OCI-LY3 (cell line): ENCODE results near the gene C22orf39.

Experiments used
- H2AFZ ChIP-seq: fragments of 200-600, 300-600 bp; shearing (Covaris generic); 2 replicates; pipeline ENCODE4 v1.6.0; 2014; ENCODE audit warnings: antibody characterized with exemption, low read depth, low read length
- H3K27ac ChIP-seq: fragments of 200-600, 300-600 bp; sonication (generic); 2 replicates; pipeline ENCODE4 v1.5.1; 2014; ENCODE audit warnings: mild to moderate bottlenecking, low read length, moderate library complexity, mixed read lengths
- H3K27me3 ChIP-seq: fragments of 200-600, 300-600 bp; sonication (generic); 2 replicates; pipeline ENCODE4 v1.6.1; 2014; ENCODE audit warnings: low read depth, low read length, mixed read lengths
- H3K36me3 ChIP-seq: fragments of 200-600, 300-600 bp; sonication (generic); replicated peaks from 2 replicates; pipeline ENCODE3; 2014; ENCODE audit warnings: low read depth, low read length, mixed read lengths
- H3K4me1 ChIP-seq: fragments of 300-600, 200-600 bp; sonication (generic); 2 replicates; pipeline ENCODE4 v1.6.1; 2014; ENCODE audit warnings: low read length, mixed read lengths
- H3K4me2 ChIP-seq: fragments of 200-600, 300-600 bp; sonication (generic); 2 replicates; pipeline ENCODE4 v1.6.1; 2014; ENCODE audit warnings: low read length, mixed read lengths
- H3K4me3 ChIP-seq: fragments of 300-600, 200-600 bp; sonication (generic); 2 replicates; pipeline ENCODE4 v1.5.1; 2014; ENCODE audit warnings: antibody characterized with exemption, mild to moderate bottlenecking, low read length, moderate library complexity
- H3K79me2 ChIP-seq: fragments of 300-600, 200-600 bp; shearing (Covaris generic); 2 replicates; pipeline ENCODE4 v1.6.1; 2014; ENCODE audit warnings: mild to moderate bottlenecking, low read length, mixed read lengths
- H3K9ac ChIP-seq: fragments of 300-600, 200-600 bp; shearing (Covaris generic); 2 replicates; pipeline ENCODE4 v1.6.0; 2014; ENCODE audit warnings: mild to moderate bottlenecking, low read length, moderate library complexity
- H3K9me3 ChIP-seq: fragments of 200-600, 300-600 bp; shearing (Covaris generic); 2 replicates; pipeline ENCODE4 v1.6.1; 2014; ENCODE audit warnings: low read length, mixed read lengths; ENCODE audit not compliant: insufficient read depth
- H4K20me1 ChIP-seq: fragments of 200-600, 300-600 bp; sonication (generic); 2 replicates; pipeline ENCODE4 v1.6.1; 2016; ENCODE audit warnings: low read length, mixed read lengths; ENCODE audit not compliant: insufficient read depth
- EZH2phosphoT487 ChIP-seq: fragments of 200-600 bp; shearing (Covaris generic); IDR thresholded peaks from 2 replicates; pipeline ENCODE4 v1.6.1; 2018; ENCODE audit warnings: antibody characterized with exemption, mixed run types, low read depth
- TF ChIP-seq, protein P1 (sequence below): fragments of 200-600, 300-600 bp; sonication (generic); IDR thresholded peaks from 2 replicates; pipeline ENCODE4 v1.5.1; 2014; ENCODE audit warnings: antibody characterized with exemption, low read length, low read depth

Gene C22orf39

DNA sequence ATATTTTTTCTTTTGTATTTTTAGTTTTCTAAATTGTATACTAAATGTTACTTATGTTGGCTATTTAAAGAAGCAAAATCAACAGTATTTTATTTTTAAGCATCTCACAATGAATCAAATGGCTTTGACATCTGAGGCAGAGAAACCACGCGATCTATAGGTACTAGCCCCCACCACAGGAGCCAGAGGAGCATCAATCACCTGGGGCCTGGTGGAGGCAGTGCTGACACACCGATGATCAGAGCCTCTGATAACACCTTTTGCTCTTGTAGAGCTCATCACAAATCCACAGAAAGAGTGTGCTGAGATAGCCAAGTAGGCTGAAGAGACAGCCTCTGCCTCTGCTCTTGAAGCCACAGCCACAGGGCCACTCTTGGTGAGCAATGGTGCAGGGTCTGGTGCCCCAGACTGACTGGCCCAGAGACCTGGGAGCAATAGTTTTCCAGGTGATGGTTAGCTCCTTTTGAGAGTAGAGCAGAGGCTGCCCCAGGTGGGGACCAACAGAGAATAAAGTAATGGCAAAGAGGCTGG lies 41.2 kb downstream of the C22orf39 start:
- Histone ChIP-seq H3K79me2 (peaks cover 8% of the 10 kb centered on the region), H3K27me3 (no peaks in the 10 kb centered on the region), H4K20me1 (peaks cover 11% of the 10 kb centered on the region; the same call in 1 of the 2 replicates), H2AFZ (no peak overlapping the region), H3K9me3 (no peaks in the 10 kb centered on the region), H3K36me3 (peaks cover 47% of the 10 kb centered on the region), H3K4me3 (no peak overlapping the region), H3K4me1 (peaks cover 8% of the 10 kb centered on the region), H3K27ac (no peak overlapping the region), H3K9ac (no peak overlapping the region), H3K4me2 (no peak overlapping the region)
- no peak for TF ChIP-seq EZH2phosphoT487
- TF ChIP-seq, protein P1, sequence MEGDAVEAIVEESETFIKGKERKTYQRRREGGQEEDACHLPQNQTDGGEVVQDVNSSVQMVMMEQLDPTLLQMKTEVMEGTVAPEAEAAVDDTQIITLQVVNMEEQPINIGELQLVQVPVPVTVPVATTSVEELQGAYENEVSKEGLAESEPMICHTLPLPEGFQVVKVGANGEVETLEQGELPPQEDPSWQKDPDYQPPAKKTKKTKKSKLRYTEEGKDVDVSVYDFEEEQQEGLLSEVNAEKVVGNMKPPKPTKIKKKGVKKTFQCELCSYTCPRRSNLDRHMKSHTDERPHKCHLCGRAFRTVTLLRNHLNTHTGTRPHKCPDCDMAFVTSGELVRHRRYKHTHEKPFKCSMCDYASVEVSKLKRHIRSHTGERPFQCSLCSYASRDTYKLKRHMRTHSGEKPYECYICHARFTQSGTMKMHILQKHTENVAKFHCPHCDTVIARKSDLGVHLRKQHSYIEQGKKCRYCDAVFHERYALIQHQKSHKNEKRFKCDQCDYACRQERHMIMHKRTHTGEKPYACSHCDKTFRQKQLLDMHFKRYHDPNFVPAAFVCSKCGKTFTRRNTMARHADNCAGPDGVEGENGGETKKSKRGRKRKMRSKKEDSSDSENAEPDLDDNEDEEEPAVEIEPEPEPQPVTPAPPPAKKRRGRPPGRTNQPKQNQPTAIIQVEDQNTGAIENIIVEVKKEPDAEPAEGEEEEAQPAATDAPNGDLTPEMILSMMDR: no peak

DNA sequence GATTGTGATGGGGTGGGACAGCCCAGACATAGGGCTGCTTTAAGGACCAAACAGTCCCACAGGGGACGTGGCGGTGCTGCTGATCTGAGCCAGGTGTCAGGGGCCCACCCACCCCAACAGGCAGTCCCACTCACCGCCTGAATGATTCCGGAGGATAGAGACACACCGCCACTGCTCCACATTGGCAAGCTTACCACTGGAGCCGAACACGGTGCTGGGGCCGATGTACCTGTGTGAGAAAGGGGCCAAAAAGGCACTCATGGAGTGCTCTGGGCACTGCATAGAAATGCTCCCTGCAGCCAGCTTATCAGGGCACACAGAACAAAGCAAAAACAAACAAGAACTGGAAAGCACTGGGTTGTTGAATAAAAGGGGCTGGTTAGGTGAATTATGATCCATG lies 41.9 kb downstream of the C22orf39 start:
- Histone ChIP-seq H3K36me3 (peaks cover 48% of the 10 kb centered on the region), H4K20me1 (0 out of 2 replicates have a peak, but pooled peaks cover 5% of the 10 kb centered on the region), H2AFZ (no peak overlapping the region)

DNA sequence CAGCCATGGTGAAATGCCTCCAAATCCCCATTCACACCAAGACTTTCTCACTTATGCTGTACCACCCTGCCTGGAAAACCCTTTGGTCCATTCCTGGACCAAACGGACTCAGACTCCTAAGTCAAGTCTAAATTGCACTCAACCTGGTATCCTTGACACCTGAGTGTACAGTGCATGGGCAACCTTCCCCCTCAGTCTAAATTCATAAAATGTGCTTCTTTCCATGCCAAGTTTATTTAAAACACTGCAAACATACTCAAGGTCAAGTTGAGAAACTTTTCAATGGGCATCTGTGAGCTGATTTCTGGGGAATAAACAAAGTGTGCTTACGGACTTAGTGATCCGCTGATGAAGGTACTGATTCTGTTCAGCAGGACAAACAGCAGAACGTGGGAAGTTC lies 42.4 kb downstream of the C22orf39 start:
- Histone ChIP-seq H3K4me1 (peaks cover 8% of the 10 kb centered on the region), H3K27ac (no peak overlapping the region), H4K20me1 (0 out of 2 replicates have a peak, but pooled peaks cover 5% of the 10 kb centered on the region), H3K9ac (no peak overlapping the region), H3K79me2 (no peaks in the 10 kb centered on the region), H3K36me3 (peaks cover 46% of the 10 kb centered on the region), H3K9me3 (no peaks in the 10 kb centered on the region), H3K4me3 (no peak overlapping the region), H3K27me3 (no peaks in the 10 kb centered on the region), H2AFZ (no peak overlapping the region), H3K4me2 (no peak overlapping the region)
- TF ChIP-seq EZH2phosphoT487: no peak

More for the DNA sequence above, 41.9 kb downstream of the C22orf39 start:
- H3K4me3 ChIP-seq: no peak overlapping the region
- peaks cover 8% of the 10 kb centered on the region for H3K4me1 ChIP-seq
- H3K79me2 ChIP-seq: peaks cover 2% of the 10 kb centered on the region; the same call in 1 of the 2 replicates
- no peak overlapping the region for H3K27ac ChIP-seq
- no peak for TF ChIP-seq EZH2phosphoT487
- TF ChIP-seq, protein P1: no peak
- H3K9me3 ChIP-seq: no peaks in the 10 kb centered on the region
- no peaks in the 10 kb centered on the region for H3K27me3 ChIP-seq
- H3K4me2 ChIP-seq: no peak overlapping the region
- no peak overlapping the region for H3K9ac ChIP-seq

DNA sequence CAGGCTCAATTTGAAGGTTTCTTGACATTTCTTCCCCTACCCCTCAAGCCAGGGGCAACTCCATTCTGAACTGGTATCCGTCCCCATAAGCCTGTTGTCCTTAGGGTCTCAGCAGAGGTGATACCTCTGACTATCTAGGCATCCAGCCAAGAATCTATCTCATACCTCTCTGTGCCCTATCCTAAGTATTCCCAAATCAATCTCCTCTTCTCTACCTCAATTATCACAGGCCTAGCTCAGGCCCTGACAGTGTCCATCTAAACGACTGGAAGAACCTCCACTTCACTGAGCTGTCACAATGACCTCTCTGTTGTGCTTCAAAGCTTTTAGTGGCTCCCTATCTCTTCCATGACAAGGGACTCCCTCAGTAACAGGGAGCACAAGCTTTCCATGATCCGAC lies 42.8 kb downstream of the C22orf39 start:
- H3K4me1 ChIP-seq: peaks cover 8% of the 10 kb centered on the region
- H3K36me3 ChIP-seq: peaks cover 45% of the 10 kb centered on the region
- no peak overlapping the region for H3K9ac ChIP-seq
- H3K27ac ChIP-seq: no peak overlapping the region
- TF ChIP-seq, protein P1: no peak
- TF ChIP-seq EZH2phosphoT487: no peak
- no peaks in the 10 kb centered on the region for H3K27me3 ChIP-seq
- no peak overlapping the region for H3K4me3 ChIP-seq
- no peak overlapping the region for H3K4me2 ChIP-seq
- H3K79me2 ChIP-seq: no peaks in the 10 kb centered on the region
- H4K20me1 ChIP-seq: 0 out of 2 replicates have a peak, but pooled peaks cover 5% of the 10 kb centered on the region
- H3K9me3 ChIP-seq: no peaks in the 10 kb centered on the region
- no peak overlapping the region for H2AFZ ChIP-seq
